A673 (cell line): ENCODE measurements around the gene ADAMTS8. TPM values are rescaled to one million over a fixed set of nuclear protein-coding genes. Genes with fewer than 3 reads are reported as not detected.
A peak's percentile ranks its signal among the peaks of the same experiment; 100 is the strongest.

Source experiments
- BruUV-seq: library from RNA; stranded (reverse); fragments of 400-500 nt; replicated peaks from 2 replicates; lab custom pipeline; 2021; lab: Mats Ljungman, UMichigan
- CTCF ChIA-PET: fragments of 300-600 bp; sonication (Branson Sonifier 250); formaldehyde crosslinking; loops from one replicate; lab custom pipeline; 2022; ENCODE audit warnings: antibody characterized with exemption; lab: Charles Lee
- POLR2A ChIA-PET: fragments of 300-600 bp; sonication (Branson Sonifier 250); formaldehyde crosslinking; loops from one replicate; lab custom pipeline; 2022; ENCODE audit warnings: antibody characterized with exemption; ENCODE audit not compliant: low non-redundant PET; lab: Charles Lee
- DNase-seq: peaks from one replicate; pipeline ENCODE4 v3.0.0-alpha.2; 2015; ENCODE audit warnings: low spot score
- H3K27ac ChIP-seq: fragments of 200-600 bp; sonication (generic); 2 replicates; pipeline ENCODE4 v1.5.1; 2016; ENCODE audit warnings: mixed run types, low read depth, mild to moderate bottlenecking, mixed read lengths, antibody characterized with exemption, low read length; ENCODE audit not compliant: poor library complexity, severe bottlenecking
- H3K27me3 ChIP-seq: fragments of 200-600 bp; sonication (generic); replicated peaks from 2 replicates; pipeline ENCODE4 v1.6.1; 2017; ENCODE audit warnings: mixed run types, low read depth, mild to moderate bottlenecking, mixed read lengths, antibody characterized with exemption, low read length; ENCODE audit not compliant: insufficient read depth, poor library complexity
- H3K36me3 ChIP-seq: fragments of 200-600 bp; sonication (generic); 2 replicates; pipeline ENCODE4 v1.6.1; 2016; ENCODE audit warnings: mixed run types, mild to moderate bottlenecking, mixed read lengths, antibody characterized with exemption, low read length; ENCODE audit not compliant: insufficient read depth, poor library complexity, severe bottlenecking
- H3K4me1 ChIP-seq: fragments of 200-600 bp; sonication (generic); 2 replicates; pipeline ENCODE4 v1.6.1; 2017; ENCODE audit warnings: mixed run types, mild to moderate bottlenecking, mixed read lengths, antibody characterized with exemption, low read length; ENCODE audit not compliant: insufficient read depth, poor library complexity, severe bottlenecking
- H3K4me3 ChIP-seq: fragments of 200-600 bp; sonication (generic); 2 replicates; pipeline ENCODE4 v1.5.1; 2016; ENCODE audit warnings: low read depth, mixed run types, mild to moderate bottlenecking, mixed read lengths, low read length; ENCODE audit not compliant: poor library complexity, severe bottlenecking
- H3K9me3 ChIP-seq: fragments of 200-600 bp; sonication (generic); 2 replicates; pipeline ENCODE4 v1.6.1; 2016; ENCODE audit warnings: mixed run types, low read depth, mild to moderate bottlenecking, mixed read lengths, antibody characterized with exemption, low read length; ENCODE audit not compliant: poor library complexity, severe bottlenecking
- CTCF ChIP-seq: fragments of 300-800, 200-600 bp; sonication (generic); conservative IDR thresholded peaks from 2 replicates; pipeline ENCODE4 v1.5.1; 2017; ENCODE audit warnings: low read depth, mild to moderate bottlenecking, antibody characterized with exemption, low read length, moderate library complexity, mixed read lengths
- EZH2 ChIP-seq: fragments of 200-600 bp; sonication (generic); IDR thresholded peaks from 2 replicates; pipeline ENCODE4 v1.6.1; 2017; ENCODE audit warnings: borderline replicate concordance, low read depth, mild to moderate bottlenecking, mixed read lengths, antibody characterized with exemption, low read length; ENCODE audit not compliant: poor library complexity, severe bottlenecking
- intact Hi-C: fragments of 100-400 bp; cut with micrococcal nuclease; formaldehyde crosslinking; loops from one replicate; pipeline ENCODE4 v1.10.0; 2022; ENCODE audit not compliant: unreplicated experiment
- total RNA-seq: library from RNA; stranded (reverse); gene quantifications from 2 replicates; pipeline ENCODE4 v1.2.3, GENCODE V29; 2021

Gene ADAMTS8
- total RNA-seq, 1 experiment from 2014 or later = not detected

GRCh38 chr11:130386056-130386455 is 42.4 kb downstream of the ADAMTS8 start:
- POLR2A ChIA-PET = no interaction called here
- CTCF ChIA-PET = no interaction called here
- H3K36me3 ChIP-seq = no peaks in the 10 kb centered on the region
- no peaks in the 10 kb centered on the region for H3K9me3 ChIP-seq
- intact Hi-C loops = no loop called here
- peaks cover 7% of the 10 kb centered on the region for H3K27me3 ChIP-seq
- no peaks in the 10 kb centered on the region for H3K4me1 ChIP-seq
- H3K4me3 ChIP-seq = no peak overlapping the region
- H3K27ac ChIP-seq = no peak overlapping the region
- no peak for DNase-seq
- TF ChIP-seq EZH2 = no peak
- no peak for TF ChIP-seq CTCF
- BruUV-seq = no TSS peak

GRCh38 chr11:130383344-130384211 is 44.8 kb downstream of the ADAMTS8 start:
- no TSS peak for BruUV-seq
- Histone ChIP-seq H3K4me3 (no peak overlapping the region), H3K27me3 (no peaks in the 10 kb centered on the region), H3K4me1 (no peaks in the 10 kb centered on the region), H3K27ac (no peak overlapping the region), H3K9me3 (no peaks in the 10 kb centered on the region), H3K36me3 (no peaks in the 10 kb centered on the region)
- POLR2A ChIA-PET = no interaction called here
- no peak for TF ChIP-seq CTCF
- TF ChIP-seq EZH2 = no peak
- CTCF ChIA-PET = no interaction called here
- DNase-seq = no peak
- intact Hi-C loops = no loop called here

- Histone ChIP-seq H3K4me1 (no peaks in the 10 kb centered on the region), H3K27ac (no peak overlapping the region), H3K27me3 (no peaks in the 10 kb centered on the region), H3K9me3 (no peaks in the 10 kb centered on the region), H3K36me3 (no peaks in the 10 kb centered on the region), H3K4me3 (no peak overlapping the region)
- intact Hi-C loops = no loop called here
- DNase-seq = peak; percentile 39
- CTCF ChIA-PET = interaction anchor here (0.8 kb wide), 1 partner anchor 169 kb away, joined by 3 read pairs; no protein-coding TSS in a partner anchor
- no TSS peak for BruUV-seq
- POLR2A ChIA-PET = no interaction called here
- no peak for TF ChIP-seq EZH2
- 0 out of 2 replicates have a peak, but pooled peaks have one; percentile 14 for TF ChIP-seq CTCF
Measured at GRCh38 chr11:130381317-130381716, 47.1 kb downstream of the ADAMTS8 start.
